ENCODE results near the gene PLEK. TPM values are rescaled to one million over a fixed set of nuclear protein-coding genes. Genes with fewer than 3 reads are reported as not detected.

The PLEK gene
- total RNA-seq, 1 experiment from 2014 or later = 0.13 TPM

GRCh38 chr2:68385907-68386287, 20.8 kb downstream of the PLEK start:
- ATAC-seq (no peak), DNase-seq (ENCODE audit: low read depth, low spot score) (no peak)
- Histone ChIP-seq H3K27me3 (ENCODE audit: control insufficient read depth, insufficient read depth, low read length) (peaks cover 11% of the 10 kb centered on the region), H3K9me3 (ENCODE audit: control insufficient read depth, insufficient read depth, low read depth, low read length) (no peaks in the 10 kb centered on the region), H3K4me3 (ENCODE audit: low read depth in 2 of 2, low read length in 2 of 2) (no peak overlapping the region), H3K4me1 (ENCODE audit: control insufficient read depth, insufficient read depth, low read length) (no peaks in the 10 kb centered on the region), H3K36me3 (ENCODE audit: control insufficient read depth, insufficient read depth, low read length) (no peaks in the 10 kb centered on the region), H3K27ac (ENCODE audit: low read length) (no peak overlapping the region)
- ChIA-PET POLR2A (no interaction called here), CTCF (no interaction called here)
- intact Hi-C loops (cut with micrococcal nuclease; ENCODE audit: unreplicated experiment) = no loop called here
- TF ChIP-seq TCF7L2 (IDR thresholded peaks at IDR 0.05; ENCODE audit: low read depth, low read length) (no peak), CTCF (IDR thresholded peaks at IDR 0.05) (no peak), POLR2AphosphoS5 (IDR thresholded peaks at IDR 0.05; ENCODE audit: low read depth, low read length) (no peak), SIN3A (IDR thresholded peaks at IDR 0.05; ENCODE audit: borderline replicate concordance, insufficient read depth, low read depth, low read length) (no peak), REST (IDR thresholded peaks at IDR 0.05; ENCODE audit: insufficient read depth in 1 of 2, low read depth in 2 of 2, low read length in 1 of 2) (no peak)
- BruUV-seq (replicated peaks) = no TSS peak
- in situ Hi-C loops (cut with HindIII; ENCODE audit: low pct_unique_long_range_greater_than_20kb, low sequenced_read_pairs) = no loop called here

- no peak overlapping the region for H3K4me3 ChIP-seq (ENCODE audit: low read depth in 2 of 2, low read length in 2 of 2)
- intact Hi-C loops (cut with micrococcal nuclease; ENCODE audit: unreplicated experiment) = no loop called here
- in situ Hi-C loops (cut with HindIII; ENCODE audit: low pct_unique_long_range_greater_than_20kb, low sequenced_read_pairs) = no loop called here
- no peak overlapping the region for H3K27ac ChIP-seq (ENCODE audit: low read length)
- POLR2A ChIA-PET = no interaction called here
- no peaks in the 10 kb centered on the region for H3K4me1 ChIP-seq (ENCODE audit: control insufficient read depth, insufficient read depth, low read length)
- H3K9me3 ChIP-seq (ENCODE audit: control insufficient read depth, insufficient read depth, low read depth, low read length) = no peaks in the 10 kb centered on the region
- TF ChIP-seq TCF7L2 (IDR thresholded peaks at IDR 0.05; ENCODE audit: low read depth, low read length) (no peak), SIN3A (IDR thresholded peaks at IDR 0.05; ENCODE audit: borderline replicate concordance, insufficient read depth, low read depth, low read length) (no peak), REST (IDR thresholded peaks at IDR 0.05; ENCODE audit: insufficient read depth in 1 of 2, low read depth in 2 of 2, low read length in 1 of 2) (no peak), POLR2AphosphoS5 (IDR thresholded peaks at IDR 0.05; ENCODE audit: low read depth, low read length) (no peak), CTCF (IDR thresholded peaks at IDR 0.05) (no peak)
- H3K36me3 ChIP-seq (ENCODE audit: control insufficient read depth, insufficient read depth, low read length) = no peaks in the 10 kb centered on the region
- H3K27me3 ChIP-seq (ENCODE audit: control insufficient read depth, insufficient read depth, low read length) = peaks cover 14% of the 10 kb centered on the region
- DNase-seq (ENCODE audit: low read depth, low spot score) (no peak), ATAC-seq (no peak)
- CTCF ChIA-PET = no interaction called here
- BruUV-seq (replicated peaks) = no TSS peak
Observed at GRCh38 chr2:68386365-68386764, 21.3 kb downstream of the PLEK start.
